ENCODE results near the gene SLC38A10. TPM values are rescaled to one million over a fixed set of nuclear protein-coding genes. Genes with fewer than 3 reads are reported as not detected.

SLC38A10 gene
- total and polyA plus RNA-seq, 12 donors, result 17.6 to 190 (median 102) TPM

DNA sequence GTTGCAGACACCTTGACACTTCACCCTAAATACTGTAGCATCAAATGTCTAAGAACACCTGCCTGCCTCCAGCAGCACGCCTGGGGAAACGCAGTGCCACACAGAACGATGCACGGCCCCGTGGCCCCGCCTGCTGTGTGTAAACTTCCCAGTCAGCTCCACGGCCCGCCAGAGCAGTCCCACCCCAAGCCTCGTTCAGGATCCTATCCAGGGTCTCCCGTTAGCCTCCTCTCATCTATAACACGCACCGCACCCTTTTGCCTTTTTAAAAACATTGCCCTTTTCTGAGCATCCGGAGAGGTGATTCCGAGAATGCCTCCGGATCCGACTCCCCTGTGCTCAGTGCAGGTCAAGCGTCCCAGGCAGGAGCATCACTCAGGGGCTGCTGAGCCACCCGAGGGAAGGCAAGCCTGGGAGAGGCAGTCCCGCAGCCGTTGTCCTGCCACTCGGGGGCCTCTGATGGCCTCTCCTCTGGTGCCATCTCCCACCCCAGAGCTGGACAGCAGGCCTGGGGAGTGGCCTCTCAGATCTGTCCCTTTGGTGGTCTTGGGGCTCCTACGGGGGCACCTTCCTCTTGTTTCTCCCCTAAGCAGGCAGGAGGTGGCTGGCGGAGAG is 37.9 kb upstream of the SLC38A10 start:
- Histone ChIP-seq H3K27ac (no peak overlapping the region), H3K9me3 (replicated peaks in 1 of 3) (no peaks in the 10 kb centered on the region), H3K4me3 (no peak overlapping the region), H3K27me3 (no peaks in the 10 kb centered on the region), H3K36me3 (replicated peaks in 1 of 2) (no peaks in the 10 kb centered on the region), H3K4me1 (replicated peaks in 1 of 2) (peaks cover 12 to 36% of the 10 kb centered on the region in 2 donors)
- 71 to 81% (median 75%) methylated on average over 14 to 23 of the region's 23 CpGs for WGBS, 4 donors
- peak in 1 of 7 donors; percentile 11 for DNase-seq
- intact Hi-C loops (cut with DNase I), result no loop called here
- TF ChIP-seq POLR2A (IDR thresholded peaks at IDR 0.05), result no peak
- TF ChIP-seq, protein P1, sequence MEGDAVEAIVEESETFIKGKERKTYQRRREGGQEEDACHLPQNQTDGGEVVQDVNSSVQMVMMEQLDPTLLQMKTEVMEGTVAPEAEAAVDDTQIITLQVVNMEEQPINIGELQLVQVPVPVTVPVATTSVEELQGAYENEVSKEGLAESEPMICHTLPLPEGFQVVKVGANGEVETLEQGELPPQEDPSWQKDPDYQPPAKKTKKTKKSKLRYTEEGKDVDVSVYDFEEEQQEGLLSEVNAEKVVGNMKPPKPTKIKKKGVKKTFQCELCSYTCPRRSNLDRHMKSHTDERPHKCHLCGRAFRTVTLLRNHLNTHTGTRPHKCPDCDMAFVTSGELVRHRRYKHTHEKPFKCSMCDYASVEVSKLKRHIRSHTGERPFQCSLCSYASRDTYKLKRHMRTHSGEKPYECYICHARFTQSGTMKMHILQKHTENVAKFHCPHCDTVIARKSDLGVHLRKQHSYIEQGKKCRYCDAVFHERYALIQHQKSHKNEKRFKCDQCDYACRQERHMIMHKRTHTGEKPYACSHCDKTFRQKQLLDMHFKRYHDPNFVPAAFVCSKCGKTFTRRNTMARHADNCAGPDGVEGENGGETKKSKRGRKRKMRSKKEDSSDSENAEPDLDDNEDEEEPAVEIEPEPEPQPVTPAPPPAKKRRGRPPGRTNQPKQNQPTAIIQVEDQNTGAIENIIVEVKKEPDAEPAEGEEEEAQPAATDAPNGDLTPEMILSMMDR (IDR thresholded peaks at IDR 0.05), result no peak

DNA sequence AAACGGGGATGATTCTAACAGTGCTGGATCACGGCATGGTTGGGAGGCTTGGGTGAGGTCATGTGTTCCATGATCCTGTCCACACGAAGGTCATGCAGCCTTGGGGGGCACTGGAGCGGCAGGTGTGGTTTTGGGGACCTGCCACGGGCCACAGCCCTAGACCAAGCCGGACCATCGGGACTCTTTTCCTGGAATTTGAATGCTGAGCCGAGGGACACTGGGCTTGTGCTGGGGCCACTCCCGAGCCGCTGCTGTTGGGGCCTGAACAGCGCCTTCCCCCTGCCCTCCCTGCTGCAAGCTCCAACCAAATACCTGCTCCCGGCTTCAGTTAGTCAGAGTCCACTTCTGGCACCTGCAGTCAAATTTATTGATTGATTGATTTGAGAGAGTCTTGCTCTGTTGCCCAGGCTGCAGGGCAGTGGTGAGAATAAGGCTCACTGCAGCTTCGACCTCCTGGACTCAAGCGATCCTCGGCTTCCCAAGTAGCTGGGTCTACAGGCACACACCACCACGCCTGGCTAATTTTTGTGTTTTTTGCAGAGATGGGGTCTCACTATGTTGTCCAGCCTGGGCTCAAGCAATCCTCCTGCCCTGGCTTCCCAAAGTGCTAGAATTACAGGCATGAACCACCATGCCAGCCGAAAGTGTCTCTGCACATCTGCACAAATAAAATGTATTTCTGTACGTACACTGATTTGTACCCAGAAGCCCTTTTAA is 37.2 kb upstream of the SLC38A10 start:
- H3K27ac ChIP-seq, result no peak overlapping the region
- intact Hi-C loops (cut with DNase I), result no loop called here
- H3K4me3 ChIP-seq, result no peak overlapping the region
- H3K36me3 ChIP-seq (replicated peaks in 1 of 2), result no peaks in the 10 kb centered on the region
- H3K4me1 ChIP-seq (replicated peaks in 1 of 2), result peaks cover 11 to 36% of the 10 kb centered on the region in 2 donors
- DNase-seq, result peak in 1 of 7 donors; percentile 6
- 87 to 94% (median 90%) methylated on average over 18 of the region's 18 CpGs for WGBS, 4 donors
- H3K27me3 ChIP-seq, result no peaks in the 10 kb centered on the region
- TF ChIP-seq, protein P1 (IDR thresholded peaks at IDR 0.05), result no peak
- no peak for TF ChIP-seq POLR2A (IDR thresholded peaks at IDR 0.05)
- H3K9me3 ChIP-seq (replicated peaks in 1 of 3), result no peaks in the 10 kb centered on the region

- DNase-seq, result peak in 1 of 7 donors; percentile 87
- H3K36me3 ChIP-seq (replicated peaks in 1 of 2), result no peaks in the 10 kb centered on the region
- peaks cover 7 to 35% of the 10 kb centered on the region in 2 donors for H3K4me1 ChIP-seq (replicated peaks in 1 of 2)
- WGBS, 4 donors, result 82 to 88% (median 86%) methylated on average over 3 to 17 of the region's 17 CpGs; no CpG with 5 or more reads in 1 of the 4 donors
- no peak overlapping the region for H3K4me3 ChIP-seq
- H3K27me3 ChIP-seq, result no peaks in the 10 kb centered on the region
- no peaks in the 10 kb centered on the region for H3K9me3 ChIP-seq (replicated peaks in 1 of 3)
- intact Hi-C loops (cut with DNase I), result no loop called here
- H3K27ac ChIP-seq, result no peak overlapping the region
- TF ChIP-seq, protein P1 (IDR thresholded peaks at IDR 0.05), result no peak
- TF ChIP-seq POLR2A (IDR thresholded peaks at IDR 0.05), result no peak
These were observed 36.5 kb upstream of the SLC38A10 start for GRCh38 chr17:81331527-81332043.

DNA sequence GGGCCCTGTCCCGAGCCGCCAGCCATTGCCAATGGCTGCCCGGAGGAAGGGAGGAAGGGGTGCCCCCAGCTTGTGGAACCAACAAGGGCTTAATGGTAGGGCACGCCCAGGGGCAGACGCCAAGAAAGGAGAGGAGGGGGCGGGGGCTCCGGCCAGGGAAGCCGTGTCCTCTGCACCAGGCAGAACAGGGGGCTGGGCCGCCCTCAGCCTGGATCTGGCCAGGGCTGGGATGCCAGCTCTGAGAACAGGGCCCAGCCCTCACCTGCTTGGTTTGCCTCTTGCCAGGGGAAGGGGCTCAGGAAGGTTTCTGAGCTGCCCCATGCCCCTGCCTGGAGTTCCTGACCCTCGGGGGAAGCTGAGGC is 35.8 kb upstream of the SLC38A10 start:
- 81 to 90% (median 85%) methylated on average over 5 to 10 of the region's 10 CpGs for WGBS, 4 donors
- no peaks in the 10 kb centered on the region for H3K27me3 ChIP-seq
- H3K27ac ChIP-seq, result no peak overlapping the region
- no peaks in the 10 kb centered on the region for H3K9me3 ChIP-seq (replicated peaks in 1 of 3)
- no peaks in the 10 kb centered on the region for H3K36me3 ChIP-seq (replicated peaks in 1 of 2)
- no peak overlapping the region for H3K4me3 ChIP-seq
- peak in 1 of 7 donors; percentile 7 for DNase-seq
- TF ChIP-seq, protein P1 (IDR thresholded peaks at IDR 0.05), result no peak
- TF ChIP-seq POLR2A (IDR thresholded peaks at IDR 0.05), result no peak
- intact Hi-C loops (cut with DNase I), result no loop called here
- H3K4me1 ChIP-seq (replicated peaks in 1 of 2), result peaks cover 7 to 35% of the 10 kb centered on the region in 2 donors
